ENCODE data around the gene ARHGAP26. TPM values are rescaled to one million over a fixed set of nuclear protein-coding genes. Genes with fewer than 3 reads are reported as not detected.

ARHGAP26 gene
- total and polyA plus RNA-seq, 2 of the 4 experiments (the other 2 are of a cell fraction): 0.54 to 0.56 TPM

DNA sequence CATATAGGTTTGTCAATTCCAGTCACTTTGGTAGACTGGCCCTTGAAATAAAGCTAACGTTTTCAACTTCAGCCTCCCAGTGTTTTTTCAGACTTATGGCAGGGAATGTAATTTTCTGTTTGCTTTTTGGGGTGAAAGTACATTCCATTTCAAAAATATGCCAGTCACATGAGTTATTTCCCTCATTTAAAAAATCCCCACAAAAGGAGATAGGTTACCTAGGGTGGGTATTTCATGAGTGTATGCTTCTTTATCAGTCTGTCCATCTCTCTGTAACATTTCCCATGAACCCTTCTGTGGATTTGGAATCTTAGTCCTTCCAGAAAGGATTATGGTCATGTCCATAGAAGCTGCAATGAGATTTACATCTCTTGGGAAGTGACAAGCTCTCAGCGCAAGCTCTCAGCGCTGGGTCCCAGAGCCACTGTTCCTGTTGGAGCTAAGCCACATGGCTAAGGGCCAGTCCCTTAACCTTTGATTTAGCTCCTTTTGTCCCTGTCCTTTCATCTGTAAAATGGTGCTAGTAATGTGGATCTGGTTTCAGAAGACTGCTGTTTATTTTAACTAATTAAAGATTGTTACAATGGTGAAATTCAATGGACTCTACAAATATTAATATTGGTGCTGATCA lies 338.4 kb downstream of the ARHGAP26 start:
- in situ Hi-C loops (cut with MboI; ENCODE audit: low sequenced_read_pairs): no loop called here

More for the DNA sequence above, 338.4 kb downstream of the ARHGAP26 start:
- H3K4me3 ChIP-seq (ENCODE audit: insufficient read depth, low read depth, low read length): no peak overlapping the region
- ChIA-PET CTCF (interaction anchor here (1.0 to 1.2 kb wide), 2 partner anchors 131 to 724 kb away, joined by 3 read pairs; no protein-coding TSS in a partner anchor), POLR2A (ENCODE audit: unreplicated experiment) (no interaction called here)
- H3K4me1 ChIP-seq (ENCODE audit: control insufficient read depth, insufficient read depth, low read length): peaks cover 2% of the 10 kb centered on the region; the same call in 1 of the 2 replicates
- no peak overlapping the region for H3K9ac ChIP-seq (ENCODE audit: low read depth, low read length)
- no peak overlapping the region for H2BK15ac ChIP-seq (ENCODE audit: low read depth, low read length)
- dilution Hi-C loops (cut with HindIII; ENCODE audit: low sequenced_read_pairs, unreplicated experiment): no loop called here
- H3K23ac ChIP-seq (ENCODE audit: low read depth, low read length): no peak overlapping the region
- no peaks in the 10 kb centered on the region for H3K79me1 ChIP-seq (ENCODE audit: low read depth in 1 of 2, low read length in 2 of 2)
- no peak overlapping the region for H3K14ac ChIP-seq (replicated peaks; ENCODE audit: low read depth, low read length)
- H4K8ac ChIP-seq (ENCODE audit: low read depth in 2 of 2, low read length in 2 of 2): no peak overlapping the region
- H2BK120ac ChIP-seq (ENCODE audit: low read depth, low read length): no peak overlapping the region
- no TSS peak for BruUV-seq (replicated peaks)
- intact Hi-C loops (cut with micrococcal nuclease): loop anchor here (5.0 to 10.0 kb wide), 2 partner anchors 134 to 716 kb away; no protein-coding TSS in a partner anchor
- no peak overlapping the region for H2AFZ ChIP-seq (replicated peaks; ENCODE audit: low read length, poor library complexity)
- DNase-seq (no peak), ATAC-seq (ENCODE audit: low read depth) (no peak)
- no peak overlapping the region for H2AK5ac ChIP-seq (ENCODE audit: low read depth, low read length)
- H3K56ac ChIP-seq (ENCODE audit: extremely low read depth, insufficient read depth, low read length): no peak overlapping the region
- H3K9me1 ChIP-seq (ENCODE audit: insufficient read depth, low read length): peaks cover 8% of the 10 kb centered on the region; the same call in 1 of the 2 replicates
- H2BK5ac ChIP-seq (ENCODE audit: low read depth, low read length, poor library complexity, severe bottlenecking): no peak overlapping the region
- H3K27me3 ChIP-seq (ENCODE audit: control insufficient read depth, insufficient read depth, low read length): no peaks in the 10 kb centered on the region
- no peak overlapping the region for H3K4me2 ChIP-seq (ENCODE audit: low read depth, low read length)
- H3K4ac ChIP-seq (ENCODE audit: low read depth, low read length): no peak overlapping the region
- no peak overlapping the region for H2BK20ac ChIP-seq (ENCODE audit: low read depth, low read length)
- no peak overlapping the region for H3K27ac ChIP-seq (ENCODE audit: insufficient read depth, low read length)
- TF ChIP-seq BHLHE40 (IDR thresholded peaks at IDR 0.05; ENCODE audit: low read depth, low read length): no peak
- no peak for TF ChIP-seq RAD21 (IDR thresholded peaks at IDR 0.05; ENCODE audit: low read length)
- TF ChIP-seq SMC3 (IDR thresholded peaks at IDR 0.05; ENCODE audit: low read depth, low read length): no peak
- TF ChIP-seq, protein P1, sequence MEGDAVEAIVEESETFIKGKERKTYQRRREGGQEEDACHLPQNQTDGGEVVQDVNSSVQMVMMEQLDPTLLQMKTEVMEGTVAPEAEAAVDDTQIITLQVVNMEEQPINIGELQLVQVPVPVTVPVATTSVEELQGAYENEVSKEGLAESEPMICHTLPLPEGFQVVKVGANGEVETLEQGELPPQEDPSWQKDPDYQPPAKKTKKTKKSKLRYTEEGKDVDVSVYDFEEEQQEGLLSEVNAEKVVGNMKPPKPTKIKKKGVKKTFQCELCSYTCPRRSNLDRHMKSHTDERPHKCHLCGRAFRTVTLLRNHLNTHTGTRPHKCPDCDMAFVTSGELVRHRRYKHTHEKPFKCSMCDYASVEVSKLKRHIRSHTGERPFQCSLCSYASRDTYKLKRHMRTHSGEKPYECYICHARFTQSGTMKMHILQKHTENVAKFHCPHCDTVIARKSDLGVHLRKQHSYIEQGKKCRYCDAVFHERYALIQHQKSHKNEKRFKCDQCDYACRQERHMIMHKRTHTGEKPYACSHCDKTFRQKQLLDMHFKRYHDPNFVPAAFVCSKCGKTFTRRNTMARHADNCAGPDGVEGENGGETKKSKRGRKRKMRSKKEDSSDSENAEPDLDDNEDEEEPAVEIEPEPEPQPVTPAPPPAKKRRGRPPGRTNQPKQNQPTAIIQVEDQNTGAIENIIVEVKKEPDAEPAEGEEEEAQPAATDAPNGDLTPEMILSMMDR (conservative IDR thresholded peaks at IDR 0.05; ENCODE audit: low read depth, low read length): no peak
- no peak for TF ChIP-seq MXI1 (IDR thresholded peaks at IDR 0.05; ENCODE audit: borderline replicate concordance, low read depth, low read length)
- TF ChIP-seq POLR2A (IDR thresholded peaks at IDR 0.05; ENCODE audit: low read depth, low read length): no peak
- H3K36me3 ChIP-seq (ENCODE audit: control insufficient read depth, insufficient read depth, low read length): no peaks in the 10 kb centered on the region
- WGBS, 2 experiments (ENCODE audit: extremely low coverage in 2 of 2, insufficient read length in 1 of 2): no CpG with 5 or more reads among the region's 3 CpGs
- H3K18ac ChIP-seq (ENCODE audit: low read depth, low read length): no peak overlapping the region
- H4K5ac ChIP-seq (ENCODE audit: low read depth, low read length): 0 out of 2 replicates have a peak overlapping the region, but pooled peaks have one; percentile 35
- H3K9me3 ChIP-seq (ENCODE audit: control insufficient read depth, insufficient read depth, low read length): no peaks in the 10 kb centered on the region
- no peak overlapping the region for H4K91ac ChIP-seq (ENCODE audit: insufficient read depth, low read depth, low read length)
- H2AK9ac ChIP-seq (replicated peaks; ENCODE audit: low read depth, low read length, poor library complexity): no peak overlapping the region
- H4K20me1 ChIP-seq (ENCODE audit: insufficient read depth, low read length): no peaks in the 10 kb centered on the region
